ENCODE measurements around the gene OR4D1.
"Not testable (repeated sequence)": the region's sequence is repeated elsewhere in the genome, so short reads cannot be mapped to it uniquely, and the experiment has no call there.

OR4D1 gene

GRCh38 chr17:58147930-58148434 lies at the start of gene OR4D1:
Gene OR4D1, plus strand, starts transcription at chr17:58148384. Its CDS starts 6,770 bp downstream, at chr17:58155154.
- no peak for DNase-seq (ENCODE audit: low spot score)

- DNase-seq (ENCODE audit: low spot score) = no peak
Observed at GRCh38 chr17:58100506-58100905, 47.7 kb upstream of the OR4D1 start.

DNA sequence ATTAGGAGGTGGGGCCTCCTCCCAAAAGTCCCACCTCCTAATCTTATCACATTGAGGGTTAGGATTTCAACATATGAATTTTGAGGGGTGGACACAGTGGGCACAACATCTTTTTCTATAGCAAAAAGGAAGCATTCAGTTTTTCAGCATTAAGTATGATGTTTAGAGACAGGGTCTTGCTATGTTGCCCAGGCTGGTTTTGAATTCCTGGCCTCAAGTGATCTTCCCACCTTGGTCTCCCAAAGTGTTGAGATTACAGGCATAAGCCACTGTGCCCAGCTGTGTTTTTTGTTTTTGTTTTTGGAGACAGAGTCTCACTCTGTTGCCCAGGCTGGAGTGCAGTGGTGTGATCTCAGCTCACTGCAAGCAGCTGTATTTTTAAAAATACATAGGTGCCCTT lies 46.3 kb upstream of the OR4D1 start:
- DNase-seq (ENCODE audit: low spot score) = not testable (repeated sequence)

GRCh38 chr17:58105093-58105492 lies 43.1 kb upstream of the OR4D1 start:
- DNase-seq (ENCODE audit: low spot score) = no peak

DNA sequence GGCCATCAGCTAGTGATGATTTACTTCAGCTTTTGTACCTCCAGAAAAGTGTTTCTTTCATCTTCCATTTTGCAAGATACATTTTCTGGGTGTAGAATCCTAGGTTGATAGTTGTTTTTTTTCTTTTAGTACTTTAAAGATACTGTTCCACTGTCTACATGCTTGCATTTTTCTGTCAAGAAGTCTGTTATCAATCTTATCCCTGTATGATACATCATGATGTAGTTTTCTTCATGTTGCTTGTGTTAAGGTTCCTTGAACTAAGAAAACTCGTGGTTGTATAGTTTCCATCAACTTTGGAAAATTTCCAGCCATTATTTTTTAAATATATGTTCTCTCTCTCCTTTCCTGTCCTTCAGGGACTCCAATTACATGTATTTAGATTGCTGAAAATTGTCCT lies 40.9 kb upstream of the OR4D1 start:
- no peak for DNase-seq (ENCODE audit: low spot score)

GRCh38 chr17:58109197-58109596 lies 39.0 kb upstream of the OR4D1 start:
- no peak for DNase-seq (ENCODE audit: low spot score)

DNA sequence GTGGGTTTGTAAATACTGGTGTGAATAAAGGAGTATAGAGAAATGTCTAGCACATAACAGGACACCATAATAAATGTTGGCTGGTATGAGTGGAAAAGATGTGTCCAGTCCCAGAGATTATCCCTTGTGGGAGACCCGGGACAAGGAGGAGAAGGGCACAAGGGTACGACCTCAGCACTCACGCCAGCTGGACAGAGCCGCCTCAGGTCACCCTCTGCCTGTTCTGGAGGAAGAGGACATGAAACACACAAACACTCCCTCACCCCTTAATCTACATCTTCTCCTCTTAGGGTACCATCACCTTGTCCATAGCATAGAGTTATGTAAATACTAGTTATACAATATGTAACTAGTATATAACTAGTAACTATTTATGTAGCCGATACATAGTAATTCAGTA lies 38.2 kb upstream of the OR4D1 start:
- DNase-seq (ENCODE audit: low spot score) = no peak

DNA sequence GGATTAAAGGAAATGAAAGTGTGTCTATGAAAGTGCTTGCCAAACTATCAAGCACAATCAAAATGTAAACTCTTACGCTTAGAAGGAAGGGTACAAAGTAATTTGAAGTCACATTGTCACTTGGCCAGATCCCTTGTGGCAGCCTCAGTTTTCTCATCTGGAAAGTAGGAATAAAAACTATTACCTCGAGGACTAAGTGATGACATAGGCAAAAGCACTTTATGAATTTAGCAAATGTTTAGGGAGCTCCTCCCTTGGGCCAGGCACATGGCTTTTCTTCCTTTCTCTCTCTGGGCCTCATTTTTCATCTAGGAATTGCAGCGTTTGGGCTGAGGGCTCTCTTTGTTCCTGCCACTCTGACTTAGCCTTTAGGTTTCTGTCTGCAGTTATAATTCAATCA lies 36.5 kb upstream of the OR4D1 start:
- DNase-seq (ENCODE audit: low spot score) = no peak

DNA sequence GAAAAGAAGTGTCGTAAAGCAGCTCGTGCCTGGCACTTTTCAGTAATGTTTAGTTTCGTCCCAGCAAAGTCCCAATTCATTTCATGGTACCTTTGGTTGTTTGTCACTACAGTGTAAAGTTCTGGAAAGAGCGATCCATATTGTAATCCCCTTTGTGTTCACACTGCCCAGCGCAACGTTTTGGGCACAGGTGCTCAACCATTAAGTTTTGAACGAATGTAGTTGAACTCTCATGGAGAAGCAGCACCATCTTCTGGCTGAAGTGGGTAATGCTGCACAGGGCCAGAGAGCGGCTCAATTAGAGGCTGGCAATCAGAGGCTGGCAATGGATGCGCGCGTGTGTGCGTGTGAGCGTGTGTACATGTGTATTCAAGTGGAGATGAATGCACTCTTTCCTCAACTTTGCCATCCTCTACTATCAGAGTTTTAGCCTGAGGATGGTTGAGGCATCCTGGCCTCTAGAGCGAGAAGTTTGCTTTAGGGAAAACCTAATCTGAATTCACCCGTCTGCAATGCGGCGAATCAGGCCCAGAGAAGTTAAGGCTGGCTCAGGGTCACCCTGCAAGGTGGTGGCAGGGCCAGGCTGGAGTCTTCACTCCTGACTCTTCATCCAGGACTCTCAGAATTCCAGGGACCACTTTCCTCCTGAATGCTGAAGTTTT lies 35.1 kb upstream of the OR4D1 start:
- DNase-seq (ENCODE audit: low spot score) = peak; percentile 64

- DNase-seq (ENCODE audit: low spot score) = no peak
Observed at GRCh38 chr17:58113947-58114346, 34.2 kb upstream of the OR4D1 start.

DNA sequence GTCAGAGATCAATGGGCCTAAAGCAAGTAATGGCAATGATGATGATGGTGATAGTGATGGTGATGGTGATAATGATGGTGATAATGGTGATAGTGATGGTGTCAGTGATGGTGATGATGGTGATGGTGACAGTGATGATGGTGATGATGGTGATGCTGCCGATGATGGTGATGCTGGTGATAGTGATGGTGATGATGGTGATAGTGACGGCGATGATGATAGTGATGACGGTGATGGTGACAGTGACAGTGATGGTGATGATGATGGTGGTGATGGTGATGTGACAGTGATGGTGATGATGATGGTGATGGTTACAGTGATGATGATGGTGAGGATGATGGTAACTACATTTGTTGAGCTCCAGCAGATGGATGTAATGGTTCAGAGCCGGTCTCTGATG lies 30.8 kb upstream of the OR4D1 start:
- DNase-seq (ENCODE audit: low spot score) = no peak

DNA sequence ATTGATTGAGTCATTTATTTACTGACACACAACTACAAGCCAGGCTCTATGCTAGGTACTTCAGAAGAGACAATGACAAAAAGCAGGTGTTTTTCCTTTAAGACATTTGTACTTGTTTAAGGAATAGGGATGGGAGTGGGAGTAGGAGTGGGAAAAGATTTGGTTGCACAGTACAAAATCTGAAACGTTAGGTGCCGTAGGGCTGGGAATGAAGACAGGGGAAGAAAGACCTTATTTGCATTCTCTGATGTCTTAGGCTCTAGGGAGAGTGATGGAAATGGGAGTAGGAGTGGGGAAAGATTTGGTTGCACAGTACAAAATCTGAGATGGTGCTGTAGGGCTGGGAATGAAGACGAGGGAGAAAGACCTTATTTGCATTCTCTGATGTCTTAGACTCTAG lies 28.7 kb upstream of the OR4D1 start:
- no peak for DNase-seq (ENCODE audit: low spot score)

- peak; percentile 67 for DNase-seq (ENCODE audit: low spot score)
Observed at GRCh38 chr17:58120195-58120822, 27.9 kb upstream of the OR4D1 start.

DNA sequence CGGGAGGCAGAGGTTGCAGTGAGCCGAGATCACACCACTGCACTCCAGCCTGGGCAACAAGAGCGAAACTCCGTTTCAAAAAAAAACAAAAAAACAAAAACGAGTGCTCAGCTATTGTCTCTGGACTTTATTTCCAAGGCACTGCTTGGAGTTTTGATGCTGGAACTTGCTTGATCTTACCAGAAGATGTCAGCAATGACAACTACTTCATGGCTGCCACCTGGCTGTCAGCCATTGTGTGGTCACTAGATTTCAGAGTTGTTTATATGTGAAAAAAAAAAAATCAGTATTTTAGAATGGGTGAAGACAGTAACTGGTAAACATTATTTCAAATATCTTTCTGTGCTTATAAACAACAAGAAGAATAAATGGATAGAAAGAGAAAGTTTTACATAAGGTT lies 26.3 kb upstream of the OR4D1 start:
- peak; percentile 76 for DNase-seq (ENCODE audit: low spot score)

DNA sequence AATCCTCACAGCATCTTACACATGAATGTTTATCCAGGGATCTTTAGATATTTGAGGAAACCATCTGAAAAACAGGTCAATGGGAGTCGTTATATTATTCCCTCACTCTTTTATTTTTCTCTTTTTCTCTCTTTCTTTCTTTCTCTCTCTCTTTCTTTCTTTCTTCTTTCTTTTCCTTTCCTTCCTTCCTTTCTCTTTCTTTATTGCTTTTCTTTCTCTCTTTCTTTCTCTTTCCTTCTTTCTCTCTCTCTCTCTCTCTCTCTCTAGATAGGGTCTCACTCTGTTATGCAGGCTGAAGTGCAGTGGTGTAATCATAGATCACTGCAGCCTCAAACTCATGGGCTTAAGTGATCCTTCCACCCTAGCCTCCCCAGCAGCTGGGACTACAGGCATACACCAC lies 20.3 kb upstream of the OR4D1 start:
- DNase-seq (ENCODE audit: low spot score) = no peak

GRCh38 chr17:58132697-58133096 lies 15.5 kb upstream of the OR4D1 start:
- DNase-seq (ENCODE audit: low spot score) = not testable (repeated sequence)

- DNase-seq (ENCODE audit: low spot score) = peak; percentile 31
Observed at GRCh38 chr17:58136669-58137279, 11.4 kb upstream of the OR4D1 start.

DNA sequence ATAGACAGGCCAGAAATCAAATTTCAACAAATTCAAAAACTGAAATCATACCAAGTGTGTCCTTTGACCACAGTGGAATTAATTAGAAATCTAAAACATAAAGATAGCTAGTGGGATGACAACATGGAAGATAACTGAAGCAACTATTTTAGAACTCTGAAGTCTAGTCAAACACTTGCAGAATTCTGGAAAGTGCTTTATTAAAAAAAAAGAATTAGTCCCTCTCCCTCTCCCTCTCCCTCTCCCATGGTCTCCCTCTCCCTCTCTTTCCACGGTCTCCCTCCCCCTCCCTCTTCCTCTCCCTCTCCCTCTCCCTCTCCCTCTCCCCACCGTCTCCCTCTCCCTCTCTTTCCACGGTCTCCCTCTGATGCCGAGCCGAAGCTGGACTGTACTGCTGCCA lies 6.7 kb upstream of the OR4D1 start:
- DNase-seq (ENCODE audit: low spot score) = no peak

DNA sequence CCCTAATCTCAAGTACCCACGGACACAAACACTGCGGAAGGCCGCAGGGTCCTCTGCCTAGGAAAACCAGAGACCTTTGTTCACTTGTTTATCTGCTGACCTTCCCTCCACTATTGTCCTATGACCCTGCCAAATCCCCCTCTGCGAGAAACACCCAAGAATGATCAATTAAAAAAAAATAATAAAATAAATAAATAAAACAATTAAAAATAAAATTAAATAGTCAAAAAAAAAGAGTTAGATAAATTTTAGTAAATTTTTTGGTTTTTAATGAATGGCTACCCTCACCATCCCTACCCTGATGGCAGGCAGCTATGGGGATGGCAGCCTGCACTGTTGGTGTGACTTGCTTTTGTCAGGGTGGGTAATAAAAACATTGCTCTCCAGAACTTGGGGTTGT lies 4.8 kb upstream of the OR4D1 start:
- not testable (repeated sequence) for DNase-seq (ENCODE audit: low spot score)

- DNase-seq (ENCODE audit: low spot score) = no peak
Observed at GRCh38 chr17:58144801-58145200, 3.4 kb upstream of the OR4D1 start.

DNA sequence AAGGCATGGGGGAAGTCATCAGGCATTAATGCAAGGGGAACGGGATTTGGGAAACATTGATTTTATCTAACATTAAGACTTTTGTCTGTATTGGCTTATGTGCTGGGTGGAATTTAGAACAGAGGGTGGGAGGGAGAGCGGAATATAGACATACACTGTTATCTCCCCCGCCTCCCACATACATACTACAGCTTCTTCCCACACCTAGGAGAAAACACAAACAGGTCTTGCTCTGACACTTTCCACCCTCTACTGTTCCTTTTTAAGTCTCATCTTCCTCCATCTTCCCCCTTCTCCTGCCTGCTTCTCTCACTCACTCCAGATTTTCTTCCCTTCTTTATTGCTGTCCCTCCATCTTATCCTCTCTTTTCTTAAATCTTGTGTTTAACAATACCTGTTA lies 425 bp downstream of the OR4D1 start:
- no peak for DNase-seq (ENCODE audit: low spot score)

- no peak for DNase-seq (ENCODE audit: low spot score)
Observed at GRCh38 chr17:58150394-58150793, 2.2 kb downstream of the OR4D1 start.

GRCh38 chr17:58153046-58153445 lies 4.9 kb downstream of the OR4D1 start:
- DNase-seq (ENCODE audit: low spot score) = no peak

All from RKO (cell line).